Measurements from ENCODE around the gene PAX5.

DNA sequence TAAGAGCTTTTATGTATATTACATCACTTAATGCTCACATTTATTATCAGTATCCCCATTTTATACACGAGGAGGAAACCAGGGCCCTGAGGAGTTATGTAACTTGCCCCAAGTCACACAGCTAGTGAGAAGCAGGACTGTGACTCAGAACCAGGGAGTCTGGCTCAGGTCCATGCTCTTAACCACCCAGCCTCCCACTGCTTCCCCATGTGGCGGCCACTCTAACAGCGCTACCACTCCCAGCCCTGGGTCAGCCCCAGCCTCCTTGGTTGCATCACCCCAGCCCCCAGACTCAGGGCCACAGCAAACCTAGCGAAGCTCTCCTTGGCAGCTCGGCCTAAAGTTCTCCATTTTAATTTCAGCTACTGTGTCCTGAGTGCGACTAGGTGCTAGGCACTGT, 159.1 kb downstream of the PAX5 start:
- TF ChIP-seq, protein P1, sequence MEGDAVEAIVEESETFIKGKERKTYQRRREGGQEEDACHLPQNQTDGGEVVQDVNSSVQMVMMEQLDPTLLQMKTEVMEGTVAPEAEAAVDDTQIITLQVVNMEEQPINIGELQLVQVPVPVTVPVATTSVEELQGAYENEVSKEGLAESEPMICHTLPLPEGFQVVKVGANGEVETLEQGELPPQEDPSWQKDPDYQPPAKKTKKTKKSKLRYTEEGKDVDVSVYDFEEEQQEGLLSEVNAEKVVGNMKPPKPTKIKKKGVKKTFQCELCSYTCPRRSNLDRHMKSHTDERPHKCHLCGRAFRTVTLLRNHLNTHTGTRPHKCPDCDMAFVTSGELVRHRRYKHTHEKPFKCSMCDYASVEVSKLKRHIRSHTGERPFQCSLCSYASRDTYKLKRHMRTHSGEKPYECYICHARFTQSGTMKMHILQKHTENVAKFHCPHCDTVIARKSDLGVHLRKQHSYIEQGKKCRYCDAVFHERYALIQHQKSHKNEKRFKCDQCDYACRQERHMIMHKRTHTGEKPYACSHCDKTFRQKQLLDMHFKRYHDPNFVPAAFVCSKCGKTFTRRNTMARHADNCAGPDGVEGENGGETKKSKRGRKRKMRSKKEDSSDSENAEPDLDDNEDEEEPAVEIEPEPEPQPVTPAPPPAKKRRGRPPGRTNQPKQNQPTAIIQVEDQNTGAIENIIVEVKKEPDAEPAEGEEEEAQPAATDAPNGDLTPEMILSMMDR (IDR thresholded peaks at IDR 0.05): no peak
- TF ChIP-seq POLR2A (IDR thresholded peaks at IDR 0.05): no peak

Measured in uterus (tissue), 2 donors.